GM18499 (cell line): Measurements from ENCODE around the gene GRAPL.
"Not testable (repeated sequence)": the region's sequence is repeated elsewhere in the genome, so short reads cannot be mapped to it uniquely, and the experiment has no call there.

Experiments
- ATAC-seq: cut with Tn5 transposase; IDR thresholded peaks from one replicate; pipeline ENCODE4 v1.9.1; 2021; ENCODE audit warnings: moderate number of reproducible peaks; ENCODE audit not compliant: insufficient read depth, unreplicated experiment

The GRAPL gene

GRCh38 chr17:19127148-19127980 is at the start of gene GRAPL:
TSS of gene GRAPL (plus strand) at chr17:19127589. CDS start at chr17:19127620, 31 bp downstream.
- ATAC-seq, result not testable (repeated sequence)

GRCh38 chr17:19088804-19089685 is 38.3 kb upstream of the GRAPL start:
- not testable (repeated sequence) for ATAC-seq

GRCh38 chr17:19090058-19090772 is 37.2 kb upstream of the GRAPL start:
- not testable (repeated sequence) for ATAC-seq

DNA sequence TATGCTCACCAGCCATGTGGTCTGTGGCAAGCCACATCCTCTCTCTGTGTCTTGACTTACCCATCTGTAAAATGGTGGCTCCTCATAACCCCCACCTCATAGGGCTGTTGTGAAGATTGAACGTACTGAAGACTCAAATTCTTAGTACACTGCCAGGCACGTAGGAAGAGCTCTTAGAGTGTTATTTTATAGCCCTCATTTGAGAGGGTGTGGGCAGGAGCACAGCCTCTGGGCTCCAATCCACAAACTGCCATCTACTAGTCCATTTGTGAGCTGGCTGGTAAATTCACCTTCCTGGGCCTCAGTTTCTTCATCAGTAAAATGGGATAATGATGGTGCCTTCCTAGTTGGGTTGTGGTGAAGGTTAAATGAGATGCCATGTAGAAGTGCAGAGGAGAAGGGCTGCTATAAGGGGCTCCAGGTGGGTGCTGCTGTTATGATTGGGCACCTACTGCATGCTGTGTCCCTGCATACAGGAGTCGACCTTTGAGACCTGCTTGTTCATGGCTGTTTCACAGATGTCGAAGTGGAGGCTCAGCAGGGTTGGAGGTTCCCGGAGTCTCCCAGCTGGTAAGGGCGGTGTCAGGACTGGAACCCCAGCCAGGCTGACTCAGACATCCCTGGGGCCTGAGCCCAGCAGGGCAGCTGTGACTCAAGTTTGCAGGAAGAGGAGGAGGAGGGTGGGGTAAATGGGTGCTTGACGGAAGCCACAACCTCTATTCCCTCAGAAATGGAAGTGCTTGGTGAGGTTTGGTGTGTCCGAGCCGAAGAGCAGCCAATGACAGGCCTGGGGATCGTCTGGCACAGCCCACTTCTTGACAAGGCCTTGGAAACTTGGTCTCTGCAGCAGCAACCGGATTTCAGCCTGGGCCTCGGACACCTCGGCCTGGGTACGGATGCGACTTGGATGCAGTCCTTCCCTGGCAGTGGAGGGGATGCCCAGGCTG is 34.4 kb upstream of the GRAPL start:
- ATAC-seq, result not testable (repeated sequence)

DNA sequence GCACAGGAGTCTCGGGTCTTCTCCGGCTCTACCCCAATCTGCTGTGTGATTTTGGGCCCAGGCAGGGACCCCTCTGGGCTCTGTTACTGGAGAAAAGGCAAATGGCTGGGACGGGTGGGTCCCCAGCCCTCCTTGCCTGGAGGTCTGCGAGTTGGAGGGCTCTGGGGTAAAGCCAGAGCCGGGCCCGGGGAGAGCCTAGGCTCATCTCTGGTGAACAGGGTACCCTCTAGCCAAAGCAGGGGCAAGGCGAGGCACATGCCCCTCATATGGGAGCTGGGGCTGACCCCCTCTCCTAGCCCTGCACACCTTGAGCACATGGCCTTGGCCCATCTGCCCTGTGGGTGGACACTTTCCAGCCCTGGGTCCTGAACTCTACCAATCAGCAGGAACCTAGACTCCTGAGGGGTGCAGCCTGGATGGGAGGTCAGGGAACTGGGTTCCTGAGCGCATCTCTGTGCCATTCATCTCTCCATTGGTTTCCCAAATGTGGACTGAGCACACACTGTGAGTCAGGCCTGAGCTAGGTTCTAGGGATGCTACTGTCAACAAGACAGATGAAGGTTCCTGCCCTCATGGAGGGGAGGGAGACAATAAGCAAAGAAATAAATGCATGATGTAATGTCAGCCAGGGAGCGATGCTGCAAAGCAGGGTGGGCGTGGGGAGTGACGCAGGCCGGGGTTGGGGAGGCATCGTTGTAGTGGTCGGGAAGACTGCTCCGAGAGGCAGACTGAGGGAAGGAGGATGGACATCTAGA is 33.5 kb upstream of the GRAPL start:
- ATAC-seq, result not testable (repeated sequence)

- ATAC-seq, result not testable (repeated sequence)
Measured at GRCh38 chr17:19108517-19108916, 18.9 kb upstream of the GRAPL start.

DNA sequence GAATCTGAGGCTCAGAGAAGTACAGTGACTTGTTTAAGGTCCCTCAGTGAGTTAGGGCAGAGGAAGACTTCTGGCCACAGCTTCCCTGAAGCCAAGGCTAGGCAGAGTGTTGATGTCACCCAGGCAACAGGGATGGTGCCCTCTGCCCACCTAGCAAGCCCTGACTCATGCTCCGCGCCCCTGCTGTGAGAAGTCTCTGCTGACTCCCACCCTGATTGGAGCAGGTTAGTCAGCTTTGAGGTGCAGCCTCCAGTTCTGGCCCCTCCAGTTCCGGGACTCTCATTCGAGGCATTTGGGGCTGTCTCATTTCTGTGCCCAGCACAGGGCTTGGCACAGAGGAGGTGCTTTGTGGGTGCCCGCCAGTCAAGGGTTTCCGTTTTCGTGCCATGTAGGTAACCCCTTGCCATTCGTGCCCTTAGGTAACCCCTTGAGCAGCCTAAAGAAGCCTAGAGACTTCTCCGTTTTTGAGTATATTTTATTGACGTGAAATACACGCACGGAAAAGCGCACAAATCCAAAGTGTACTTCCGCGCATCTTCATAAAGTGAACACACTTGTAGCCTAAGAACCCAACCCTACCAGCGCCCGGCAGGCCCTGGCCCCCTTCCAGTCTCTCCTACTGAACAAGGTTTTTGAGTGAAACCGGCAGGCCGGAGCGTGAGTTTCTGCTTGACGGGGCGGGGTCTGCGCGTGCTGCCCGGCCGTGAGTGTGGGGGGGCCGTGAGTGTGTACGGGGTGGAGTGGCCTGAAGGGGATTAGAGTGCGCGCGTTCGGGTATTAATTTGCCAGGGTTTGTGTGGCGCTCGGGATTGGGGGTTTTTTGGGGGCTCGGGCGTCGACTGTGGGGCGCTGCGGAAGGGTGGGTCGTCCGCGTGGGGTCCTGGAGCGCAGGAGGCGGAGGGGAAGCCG is 16.9 kb upstream of the GRAPL start:
- ATAC-seq, result peak; percentile 7

DNA sequence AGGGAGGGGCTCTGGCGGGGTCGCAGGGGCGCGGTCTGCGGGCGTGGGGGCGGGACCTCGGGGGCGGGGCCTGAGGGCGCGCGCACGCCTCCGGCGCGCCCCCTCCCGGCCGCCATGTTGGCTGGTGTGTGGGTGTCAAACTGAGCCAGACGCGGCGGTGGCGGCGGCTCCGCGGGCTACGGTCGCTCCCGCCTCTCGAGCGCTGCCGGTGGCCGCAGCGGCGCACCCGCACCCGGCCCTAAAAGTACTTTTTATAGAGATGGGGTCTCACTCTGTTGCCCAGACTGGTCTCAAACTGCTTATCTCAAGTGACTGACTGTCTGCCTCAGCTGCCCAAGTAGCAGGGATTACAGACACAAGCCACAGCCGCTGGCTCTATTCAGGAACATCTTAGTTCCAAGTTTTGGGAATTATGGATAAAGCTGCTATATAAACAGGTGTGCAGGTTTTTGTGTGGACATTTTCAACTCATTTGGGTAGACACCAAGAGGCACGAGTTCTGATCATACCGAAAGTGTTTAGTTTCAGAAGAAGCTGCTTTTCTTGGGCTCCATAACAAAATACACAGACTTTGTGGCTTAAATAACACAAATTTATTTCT is 16.2 kb upstream of the GRAPL start:
- peak; percentile 50 for ATAC-seq

DNA sequence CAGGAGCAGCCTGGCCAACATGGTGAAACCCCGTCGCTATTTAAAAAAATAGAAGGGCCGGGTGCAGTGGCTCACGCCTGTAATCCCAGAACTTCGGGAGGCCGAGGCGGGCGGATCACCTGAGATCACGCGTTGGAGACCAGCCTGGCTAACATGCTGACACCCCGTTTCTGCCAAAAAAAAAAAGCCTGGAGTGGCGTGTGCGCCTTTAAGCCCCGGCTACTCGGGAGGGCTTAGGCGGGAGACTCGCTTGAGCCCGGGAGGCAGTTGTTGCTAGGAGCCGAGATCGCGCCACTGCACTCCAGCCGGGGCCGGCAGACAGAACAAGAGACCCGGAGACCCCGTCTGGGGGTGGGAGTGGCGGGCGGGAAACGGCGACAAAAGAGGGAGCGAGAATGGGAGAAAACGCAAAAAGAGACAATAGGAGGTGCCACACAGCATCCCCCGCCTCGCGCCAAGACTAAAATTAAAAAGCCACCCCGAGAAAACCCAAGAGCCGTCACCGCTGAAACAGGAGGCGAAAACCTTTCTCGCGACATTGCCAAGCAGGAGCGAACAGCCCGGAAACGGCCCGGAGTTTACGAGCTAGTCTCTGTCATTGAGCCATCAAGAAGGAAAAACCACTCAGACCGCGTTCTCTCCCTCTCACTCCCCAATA is 15.5 kb upstream of the GRAPL start:
- ATAC-seq, result not testable (repeated sequence)

GRCh38 chr17:19112459-19112826 is 14.9 kb upstream of the GRAPL start:
- not testable (repeated sequence) for ATAC-seq

DNA sequence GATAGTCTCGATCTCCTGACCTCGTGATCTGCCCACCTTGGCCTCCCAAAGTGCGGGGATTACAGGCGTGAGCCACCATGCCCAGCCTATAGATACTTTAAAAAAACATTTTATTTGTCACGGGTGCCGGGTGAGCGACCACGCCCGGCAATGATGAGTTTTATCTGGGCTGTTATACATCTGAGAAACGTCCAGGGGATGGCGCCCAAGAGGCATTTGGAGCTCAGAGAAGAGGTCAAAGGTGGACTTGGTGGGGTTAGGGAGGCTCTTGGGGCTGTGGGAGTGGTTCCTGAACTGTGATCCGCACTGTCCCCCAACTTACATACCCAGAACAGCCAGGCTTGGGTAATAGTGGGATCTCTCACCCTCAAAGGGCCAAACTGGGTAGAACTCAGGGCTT is 8.7 kb upstream of the GRAPL start:
- ATAC-seq, result not testable (repeated sequence)

DNA sequence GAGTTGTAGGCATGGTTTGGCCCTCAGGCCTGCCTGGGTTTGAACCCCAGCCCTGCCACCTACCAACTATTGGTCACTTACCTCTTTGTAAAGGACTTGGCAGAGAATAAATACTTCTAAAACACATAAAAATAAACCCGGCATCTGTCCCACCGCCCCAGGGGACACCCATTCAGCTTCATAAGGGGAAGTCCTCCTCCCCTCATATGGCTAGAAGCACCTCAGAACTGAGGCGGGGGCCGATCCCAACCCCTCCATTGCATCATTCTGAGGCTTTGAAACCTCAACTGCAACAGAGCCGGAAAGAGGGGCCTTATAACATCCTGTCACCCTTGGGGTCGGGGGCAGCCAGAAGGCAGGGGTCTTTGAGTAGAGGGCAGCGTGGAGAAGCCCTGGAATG is 2.1 kb upstream of the GRAPL start:
- ATAC-seq, result not testable (repeated sequence)

GRCh38 chr17:19129500-19129899 is 2.1 kb downstream of the GRAPL start:
- not testable (repeated sequence) for ATAC-seq

DNA sequence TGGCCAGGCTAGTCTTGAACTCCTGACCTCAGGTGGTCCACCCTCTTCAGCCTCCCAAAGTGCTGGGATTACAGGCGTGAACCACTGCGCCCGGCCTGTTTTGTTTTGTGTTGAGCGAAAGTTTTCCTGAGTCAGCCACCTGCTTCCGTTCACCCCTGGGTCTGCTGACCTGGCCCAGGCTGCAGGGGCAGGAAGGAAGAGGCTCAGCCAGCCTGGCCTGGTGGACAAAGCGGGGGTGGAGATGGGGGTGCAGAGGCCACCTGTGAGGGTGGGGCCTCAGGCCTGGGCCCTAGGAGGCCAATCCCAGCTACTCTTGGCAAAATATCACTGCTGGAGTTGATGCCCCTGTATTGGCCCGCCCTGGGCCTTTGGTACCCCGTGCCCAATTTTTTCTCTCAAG is 3.7 kb downstream of the GRAPL start:
- not testable (repeated sequence) for ATAC-seq

- not testable (repeated sequence) for ATAC-seq
Measured at GRCh38 chr17:19131772-19132171, 4.4 kb downstream of the GRAPL start.

DNA sequence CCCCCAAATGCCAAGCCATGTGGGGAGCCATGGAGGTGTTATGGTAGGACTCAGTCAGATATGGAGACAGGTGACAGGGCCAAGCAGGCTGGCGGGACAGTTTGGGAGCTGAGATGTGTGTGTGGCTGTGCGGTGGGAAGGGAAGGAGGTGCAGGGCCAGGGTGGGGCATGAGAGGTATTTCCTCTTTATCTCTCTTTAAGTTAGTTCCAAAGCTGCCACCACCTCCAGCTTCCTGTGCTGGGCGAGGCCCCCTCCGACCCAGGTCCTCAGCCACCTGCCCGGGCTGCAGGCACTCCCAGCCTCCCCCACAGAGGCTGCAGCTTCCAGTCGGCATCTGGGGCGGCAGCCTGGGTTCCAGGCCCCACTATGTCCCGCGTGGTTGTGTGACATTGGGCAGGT is 6.4 kb downstream of the GRAPL start:
- ATAC-seq, result not testable (repeated sequence)

DNA sequence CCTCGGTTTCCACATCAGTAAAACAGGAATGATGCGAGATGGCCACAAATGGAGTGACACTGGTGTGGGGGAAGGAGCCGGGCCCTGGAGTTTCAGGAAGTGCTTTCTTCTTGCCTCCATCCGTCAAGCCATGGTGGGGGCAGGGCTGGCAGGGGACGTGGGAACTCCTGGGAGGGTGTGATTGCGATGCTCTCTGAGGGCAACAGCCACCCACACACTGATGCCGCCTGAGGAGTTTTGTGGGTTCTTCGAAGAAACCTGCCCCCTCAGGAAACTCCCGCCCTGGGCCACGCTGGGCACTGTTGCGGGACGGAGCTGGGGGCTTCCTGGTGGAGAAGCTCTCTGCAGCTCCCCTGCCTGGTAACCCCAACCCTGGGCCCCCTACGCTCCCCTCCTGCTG is 8.0 kb downstream of the GRAPL start:
- not testable (repeated sequence) for ATAC-seq
